Measurements from ENCODE around the gene HK1.
"Not testable (repeated sequence)": the region's sequence is repeated elsewhere in the genome, so short reads cannot be mapped to it uniquely, and the experiment has no call there.

HK1 gene

GRCh38 chr10:69428165-69428564 lies 149.9 kb downstream of the HK1 start:
- no peak for DNase-seq

- DNase-seq: no peak
Measured at GRCh38 chr10:69434169-69434568, 155.9 kb downstream of the HK1 start.

DNA sequence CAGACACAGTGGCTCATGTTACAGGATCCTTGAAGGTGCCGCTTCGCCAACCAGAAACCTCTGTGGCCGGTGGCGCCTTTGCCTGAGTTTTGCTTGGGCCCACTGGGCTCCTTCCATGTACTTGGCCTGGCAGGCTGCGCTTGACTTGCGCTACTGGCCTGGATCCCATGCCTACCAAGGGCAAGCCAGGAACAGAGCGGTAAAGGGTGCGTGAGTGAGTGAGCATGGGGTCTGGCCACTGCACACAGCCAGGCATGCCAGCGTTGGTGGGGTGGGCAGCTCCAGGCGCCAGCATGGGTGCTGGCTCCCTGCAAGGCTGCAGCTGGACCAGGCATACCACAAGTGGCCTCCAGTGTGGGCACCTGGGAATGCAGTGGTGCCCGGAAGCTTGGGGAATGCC lies 156.6 kb downstream of the HK1 start:
- DNase-seq: no peak

DNA sequence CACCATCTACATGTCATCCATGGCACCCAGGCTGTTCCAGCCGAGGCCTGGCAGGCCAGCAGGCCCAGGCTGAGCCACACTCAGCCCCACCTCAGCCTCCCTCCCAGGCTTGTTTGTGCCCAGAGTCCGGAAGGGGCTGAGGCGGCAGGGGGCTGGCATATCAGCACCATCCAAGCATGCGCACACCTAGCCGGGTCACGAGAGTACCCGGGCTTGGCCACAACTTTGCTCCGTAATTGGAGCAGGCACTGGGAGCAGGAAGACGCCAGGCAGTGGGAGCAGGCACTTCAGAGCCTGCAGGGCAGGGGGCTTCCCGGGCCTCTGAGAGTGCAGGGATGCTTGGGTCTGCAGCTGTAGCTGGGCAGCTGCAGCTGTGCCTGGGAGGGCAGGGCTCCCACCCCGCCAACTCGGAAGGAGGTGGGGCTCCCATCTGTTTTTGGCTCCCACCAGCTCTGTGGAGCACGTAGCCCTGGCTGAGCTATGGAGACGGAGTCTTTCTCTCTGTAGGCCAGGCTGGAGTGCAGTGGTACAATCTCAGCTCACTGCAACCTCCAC lies 157.7 kb downstream of the HK1 start:
- DNase-seq: no peak

DNA sequence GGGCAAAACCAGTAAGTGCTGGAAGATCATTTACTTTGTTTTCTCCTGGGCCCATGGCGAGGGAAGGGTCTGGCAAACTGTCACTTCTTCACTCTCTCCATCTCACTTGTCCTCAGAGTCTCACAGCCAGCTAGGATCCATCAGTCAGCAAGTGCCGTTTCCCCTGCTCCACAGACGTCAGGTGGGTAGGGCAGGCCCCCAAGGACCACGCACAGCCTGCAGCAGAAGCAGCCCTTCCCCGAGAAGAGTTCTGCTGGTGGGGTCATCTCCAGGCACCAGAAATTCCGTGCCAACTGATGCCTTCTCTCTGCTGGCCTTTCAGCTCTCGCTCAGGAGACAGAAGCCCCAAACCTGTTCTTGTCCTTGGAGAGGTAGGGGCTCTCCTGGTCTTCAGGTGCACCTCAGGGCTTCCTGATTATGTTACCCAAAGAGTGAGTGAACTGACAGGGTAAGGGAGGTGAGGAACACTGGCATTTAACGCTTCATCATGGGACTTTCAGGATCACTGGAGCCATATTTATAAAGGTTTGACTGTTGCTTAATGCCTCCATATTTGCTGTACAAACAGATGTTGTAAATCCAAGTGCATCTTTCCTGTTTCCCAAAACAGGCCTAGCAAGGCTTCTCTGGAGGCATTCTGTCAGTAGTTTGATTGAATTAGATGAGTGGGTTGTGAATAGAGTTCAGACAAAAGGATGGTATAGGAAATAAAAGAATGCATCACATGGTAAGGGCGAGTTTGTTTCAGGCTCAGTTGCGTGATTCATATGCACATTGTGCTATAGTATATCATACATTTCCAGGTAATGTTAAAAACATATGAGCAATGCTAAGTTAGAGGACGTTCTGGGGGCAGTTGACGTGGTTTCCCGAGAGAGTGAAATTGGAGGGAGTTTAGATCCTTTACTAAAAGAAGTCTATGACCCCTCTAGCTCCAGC lies 159.3 kb downstream of the HK1 start:
- DNase-seq: no peak

- DNase-seq: no peak
Measured at GRCh38 chr10:69438536-69439349, 160.4 kb downstream of the HK1 start.

DNA sequence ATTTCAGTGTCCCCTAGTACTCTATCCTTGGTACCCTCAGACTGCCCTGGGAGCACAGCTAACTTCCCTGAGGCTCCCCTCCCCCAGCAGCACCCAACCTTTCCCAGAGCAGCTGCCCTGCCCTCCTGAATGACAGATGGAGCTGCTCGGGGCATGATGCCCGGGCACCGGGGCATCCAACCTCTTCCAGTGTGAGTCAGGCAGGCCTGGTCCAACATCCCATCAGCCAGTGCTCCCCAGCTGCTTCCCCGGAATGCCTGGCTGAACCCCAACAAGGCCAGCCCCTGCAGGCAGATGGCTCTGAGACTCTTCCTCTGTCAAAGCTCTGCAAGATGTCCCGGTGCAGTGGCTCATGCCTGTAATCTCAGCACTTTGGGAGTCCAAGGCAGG lies 161.0 kb downstream of the HK1 start:
- no peak for DNase-seq

- no peak for DNase-seq
Measured at GRCh38 chr10:69439813-69440506, 161.7 kb downstream of the HK1 start.

- DNase-seq: no peak
Measured at GRCh38 chr10:69443354-69443753, 165.1 kb downstream of the HK1 start.

DNA sequence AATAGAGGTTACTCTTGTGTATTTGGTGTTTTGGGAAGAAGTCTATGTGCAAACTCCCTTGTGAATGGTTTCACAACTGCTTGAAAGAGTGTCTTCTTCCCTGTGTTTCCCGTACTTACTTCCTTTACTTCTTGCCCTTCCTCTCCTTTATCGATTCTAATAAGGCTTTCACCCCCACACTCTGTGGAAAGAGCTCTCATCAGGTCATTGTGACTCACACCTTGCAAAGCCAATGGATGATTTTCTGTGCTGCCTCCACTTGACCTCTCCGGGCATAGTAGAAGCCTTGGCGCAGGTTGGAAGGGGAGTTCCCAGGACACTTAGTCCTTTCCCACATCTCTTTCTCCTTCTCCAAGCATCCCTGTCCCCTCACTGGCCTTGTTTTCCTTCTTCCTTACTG lies 166.7 kb downstream of the HK1 start:
- DNase-seq: no peak

GRCh38 chr10:69446229-69446628 lies 167.9 kb downstream of the HK1 start:
- no peak for DNase-seq

- DNase-seq: no peak
Measured at GRCh38 chr10:69446650-69447151, 168.4 kb downstream of the HK1 start.

- peak; percentile 16 for DNase-seq
Measured at GRCh38 chr10:69449841-69450240, 171.5 kb downstream of the HK1 start.

- not testable (repeated sequence) for DNase-seq
Measured at GRCh38 chr10:69450395-69450794, 172.1 kb downstream of the HK1 start.

- DNase-seq: peak; percentile 13
Measured at GRCh38 chr10:69451209-69451783, 173.0 kb downstream of the HK1 start, which contains the start of gene TSPAN15. Gene TSPAN15, plus strand, starts transcription at chr10:69451465. Its CDS starts 130 bp downstream, at chr10:69451595.
